ENCODE measurements around the gene TGFBR1.

- TF ChIP-seq CTCF (IDR thresholded peaks at IDR 0.05), result no peak
- no peak for TF ChIP-seq POLR2A (IDR thresholded peaks at IDR 0.05)
These were observed 22.6 kb downstream of the TGFBR1 start for GRCh38 chr9:99127356-99128132.
